Smooth muscle cell (in vitro differentiated cells): ENCODE measurements around the gene TEX30. TPM values are rescaled to one million over a fixed set of nuclear protein-coding genes. Genes with fewer than 3 reads are reported as not detected.

Experiments
- DNase-seq: peaks from one replicate; lab custom pipeline; 2025; ENCODE audit not compliant: unreplicated experiment; lab: John Stamatoyannopoulos, UW
- H2AFZ ChIP-seq: fragments of 200-600 bp; sonication (generic); 2 replicates; pipeline ENCODE4 v1.6.0; 2016; ENCODE audit warnings: antibody characterized with exemption, low read depth, mild to moderate bottlenecking
- H3F3A ChIP-seq: fragments of 200-600 bp; sonication (generic); 2 replicates; pipeline ENCODE4 v1.6.0; 2017; ENCODE audit warnings: antibody characterized with exemption, low read depth
- H3K27ac ChIP-seq: fragments of 200-600 bp; sonication (generic); 2 replicates; pipeline ENCODE4 v1.5.1; 2016; ENCODE audit warnings: low read depth, mild to moderate bottlenecking
- H3K27me3 ChIP-seq: fragments of 200-600 bp; sonication (generic); 2 replicates; pipeline ENCODE4 v1.6.1; 2016; ENCODE audit warnings: low read depth, mild to moderate bottlenecking
- H3K36me3 ChIP-seq: fragments of 200-600 bp; sonication (generic); 2 replicates; pipeline ENCODE4 v1.5.1; 2016; ENCODE audit warnings: low read depth
- H3K4me1 ChIP-seq: fragments of 200-600 bp; sonication (generic); 2 replicates; pipeline ENCODE4 v1.5.1; 2016; ENCODE audit warnings: low read depth
- H3K4me2 ChIP-seq: fragments of 200-600 bp; sonication (generic); 2 replicates; pipeline ENCODE4 v1.6.0; 2016; ENCODE audit warnings: mild to moderate bottlenecking
- H3K4me3 ChIP-seq: fragments of 200-600 bp; sonication (generic); 2 replicates; pipeline ENCODE4 v1.5.1; 2016; ENCODE audit warnings: mild to moderate bottlenecking
- H3K79me2 ChIP-seq: fragments of 200-600 bp; sonication (generic); 2 replicates; pipeline ENCODE4 v1.6.0; 2016; ENCODE audit warnings: low read depth, mild to moderate bottlenecking
- H3K9ac ChIP-seq: fragments of 200-600 bp; sonication (generic); 2 replicates; pipeline ENCODE4 v1.6.0; 2016; ENCODE audit warnings: low read depth
- H3K9me3 ChIP-seq: fragments of 200-600 bp; sonication (generic); replicated peaks from 2 replicates; pipeline ENCODE4 v1.5.1; 2016; ENCODE audit warnings: low read depth
- H4K20me1 ChIP-seq: fragments of 200-600 bp; sonication (generic); 2 replicates; pipeline ENCODE4 v1.6.0; 2016; ENCODE audit warnings: low read depth
- CTCF ChIP-seq: fragments of 200-600 bp; sonication (generic); IDR thresholded peaks from 2 replicates; pipeline ENCODE4 v1.5.1; 2017; ENCODE audit warnings: borderline replicate concordance, mild to moderate bottlenecking, antibody characterized with exemption; ENCODE audit not compliant: insufficient read depth, poor library complexity, severe bottlenecking
- WGBS: methylation state at CpG from one replicate; pipeline ENCODE4 v1.1.7; 2016; ENCODE audit warnings: low lambda C conversion rate; 5-methylcytosine and 5-hydroxymethylcytosine counted together
- polyA plus RNA-seq: library from polyadenylated mRNA; unstranded; fragments of >200 nt; fragmentation: Nextera tagmentation; extraction: Ambion mirVana; gene quantifications from 2 replicates; pipeline ENCODE4 v1.2.1, GENCODE V29; 2016
- total RNA-seq: library from RNA; depleted of rRNA; stranded (reverse); fragments of >200 nt; gene quantifications from 2 replicates; pipeline ENCODE4 v1.2.3, GENCODE V29; 2014

Gene TEX30
- total and polyA plus RNA-seq, 2 experiments from 2014 or later: 14.0 to 17.4 TPM

- Histone ChIP-seq H3K4me1 (peaks cover 10% of the 10 kb centered on the region), H3K27me3 (no peaks in the 10 kb centered on the region), H3K9ac (no peak overlapping the region), H2AFZ (no peak overlapping the region), H3K79me2 (peaks cover 11% of the 10 kb centered on the region), H3K4me2 (no peak overlapping the region), H3K27ac (no peak overlapping the region), H3K36me3 (no peaks in the 10 kb centered on the region), H3F3A (no peaks in the 10 kb centered on the region), H3K9me3 (no peaks in the 10 kb centered on the region), H4K20me1 (no peaks in the 10 kb centered on the region), H3K4me3 (no peak overlapping the region)
- no peak for DNase-seq
- TF ChIP-seq CTCF: no peak
- WGBS: 94% methylated on average over 6 of the region's 6 CpGs
Measured at GRCh38 chr13:102771298-102772041, 2.1 kb downstream of the TEX30 start.

- H3K4me1 ChIP-seq: peaks cover 10% of the 10 kb centered on the region
- no peaks in the 10 kb centered on the region for H3K27me3 ChIP-seq
- TF ChIP-seq CTCF: no peak
- no peak overlapping the region for H3K9ac ChIP-seq
- H3K4me3 ChIP-seq: no peak overlapping the region
- no peaks in the 10 kb centered on the region for H3K9me3 ChIP-seq
- no peak for DNase-seq
- H3K79me2 ChIP-seq: peaks cover 11% of the 10 kb centered on the region
- no peaks in the 10 kb centered on the region for H3K36me3 ChIP-seq
- WGBS: 90% methylated on average over 2 of the region's 2 CpGs
- H2AFZ ChIP-seq: no peak overlapping the region
- H4K20me1 ChIP-seq: no peaks in the 10 kb centered on the region
- H3K4me2 ChIP-seq: no peak overlapping the region
- H3K27ac ChIP-seq: no peak overlapping the region
- no peaks in the 10 kb centered on the region for H3F3A ChIP-seq
Measured at GRCh38 chr13:102770435-102770834, 3.2 kb downstream of the TEX30 start.

- no peaks in the 10 kb centered on the region for H3K27me3 ChIP-seq
- H3K4me3 ChIP-seq: no peak overlapping the region
- H3K79me2 ChIP-seq: peaks cover 11% of the 10 kb centered on the region
- H3K9ac ChIP-seq: no peak overlapping the region
- no peak overlapping the region for H3K27ac ChIP-seq
- no peak overlapping the region for H3K4me2 ChIP-seq
- no peak for TF ChIP-seq CTCF
- peaks cover 10% of the 10 kb centered on the region for H3K4me1 ChIP-seq
- no peak for DNase-seq
- H3K9me3 ChIP-seq: no peaks in the 10 kb centered on the region
- no peaks in the 10 kb centered on the region for H4K20me1 ChIP-seq
- 70% methylated on average over 4 of the region's 4 CpGs for WGBS
- H3K36me3 ChIP-seq: no peaks in the 10 kb centered on the region
- H2AFZ ChIP-seq: no peak overlapping the region
- H3F3A ChIP-seq: no peaks in the 10 kb centered on the region
Measured at GRCh38 chr13:102769679-102770078, 3.9 kb downstream of the TEX30 start.

GRCh38 chr13:102768909-102769308, 4.7 kb downstream of the TEX30 start:
- H3K27me3 ChIP-seq: no peaks in the 10 kb centered on the region
- H3K4me3 ChIP-seq: no peak overlapping the region
- H3K27ac ChIP-seq: no peak overlapping the region
- H3K9ac ChIP-seq: no peak overlapping the region
- no peak for DNase-seq
- H2AFZ ChIP-seq: no peak overlapping the region
- no peaks in the 10 kb centered on the region for H3F3A ChIP-seq
- H3K4me2 ChIP-seq: no peak overlapping the region
- H3K4me1 ChIP-seq: peaks cover 9% of the 10 kb centered on the region
- no peaks in the 10 kb centered on the region for H3K36me3 ChIP-seq
- H4K20me1 ChIP-seq: no peaks in the 10 kb centered on the region
- WGBS: 95% methylated on average over 2 of the region's 2 CpGs
- no peak for TF ChIP-seq CTCF
- H3K79me2 ChIP-seq: peaks cover 11% of the 10 kb centered on the region
- H3K9me3 ChIP-seq: no peaks in the 10 kb centered on the region
